NCI-H82 treated with DMSO at 0.1 percent for 48 hours (cell line): ENCODE data around the gene HARS1.
"Not testable (repeated sequence)": the region's sequence is repeated elsewhere in the genome, so short reads cannot be mapped to it uniquely, and the experiment has no call there.

Source experiments
- DNase-seq: peaks from one replicate; lab custom pipeline; 2025; ENCODE audit not compliant: unreplicated experiment; lab: John Stamatoyannopoulos, UW

The HARS1 gene, protein sequence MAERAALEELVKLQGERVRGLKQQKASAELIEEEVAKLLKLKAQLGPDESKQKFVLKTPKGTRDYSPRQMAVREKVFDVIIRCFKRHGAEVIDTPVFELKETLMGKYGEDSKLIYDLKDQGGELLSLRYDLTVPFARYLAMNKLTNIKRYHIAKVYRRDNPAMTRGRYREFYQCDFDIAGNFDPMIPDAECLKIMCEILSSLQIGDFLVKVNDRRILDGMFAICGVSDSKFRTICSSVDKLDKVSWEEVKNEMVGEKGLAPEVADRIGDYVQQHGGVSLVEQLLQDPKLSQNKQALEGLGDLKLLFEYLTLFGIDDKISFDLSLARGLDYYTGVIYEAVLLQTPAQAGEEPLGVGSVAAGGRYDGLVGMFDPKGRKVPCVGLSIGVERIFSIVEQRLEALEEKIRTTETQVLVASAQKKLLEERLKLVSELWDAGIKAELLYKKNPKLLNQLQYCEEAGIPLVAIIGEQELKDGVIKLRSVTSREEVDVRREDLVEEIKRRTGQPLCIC

DNA sequence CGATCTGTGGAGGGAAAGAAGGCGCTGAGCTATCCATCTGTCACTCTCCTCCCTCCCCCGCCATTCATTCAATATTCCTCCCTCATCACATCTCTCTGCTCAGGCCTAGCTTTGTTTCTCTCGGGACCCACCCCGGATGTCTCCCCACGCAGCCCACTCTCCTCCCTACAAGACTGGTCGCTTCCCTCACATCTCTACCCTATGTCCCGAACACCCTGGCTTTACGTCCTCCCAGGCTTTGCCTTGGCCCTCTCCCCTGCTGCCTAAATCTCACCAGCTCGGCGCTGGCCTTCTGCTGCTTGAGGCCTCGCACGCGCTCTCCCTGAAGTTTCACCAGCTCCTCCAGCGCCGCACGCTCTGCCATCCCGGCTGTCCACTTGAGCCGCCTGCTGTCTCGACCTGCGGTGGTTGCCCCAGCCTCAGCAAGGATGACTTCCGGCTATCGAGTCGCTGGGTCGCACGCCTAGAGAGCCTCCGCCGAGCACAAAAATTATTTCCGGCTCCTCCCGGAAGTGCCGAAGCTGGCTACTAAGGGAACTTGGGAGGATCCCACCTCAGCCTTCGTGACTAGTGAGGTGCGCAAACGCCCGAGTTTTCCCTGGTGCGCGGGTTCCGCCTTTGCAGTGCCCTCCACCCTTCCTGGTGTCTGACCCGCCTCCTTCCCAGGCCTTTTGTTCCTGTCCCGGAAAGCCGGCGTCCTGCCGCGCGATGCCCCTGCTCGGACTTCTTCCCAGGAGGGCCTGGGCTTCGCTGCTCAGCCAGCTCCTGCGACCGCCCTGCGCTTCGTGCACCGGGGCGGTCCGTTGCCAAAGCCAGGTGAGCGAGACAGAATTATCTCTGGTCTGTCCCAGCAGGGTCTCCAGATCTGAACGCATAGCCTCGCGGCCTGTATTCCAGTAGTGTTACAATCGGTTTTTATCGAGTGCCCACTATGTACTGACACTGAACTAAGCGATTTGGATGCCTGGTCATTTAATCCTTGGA lies at the start of gene HARS1, which contains the start of gene HARS2:
HARS1 (minus strand) TSS at position 430 of the 984 bp plus-strand sequence; CDS start at position 364, 66 bp downstream.
HARS2 (plus strand) TSS at position 515 of the 984 bp plus-strand sequence; CDS start at position 709, 194 bp downstream.
- DNase-seq = peak; percentile 49

DNA sequence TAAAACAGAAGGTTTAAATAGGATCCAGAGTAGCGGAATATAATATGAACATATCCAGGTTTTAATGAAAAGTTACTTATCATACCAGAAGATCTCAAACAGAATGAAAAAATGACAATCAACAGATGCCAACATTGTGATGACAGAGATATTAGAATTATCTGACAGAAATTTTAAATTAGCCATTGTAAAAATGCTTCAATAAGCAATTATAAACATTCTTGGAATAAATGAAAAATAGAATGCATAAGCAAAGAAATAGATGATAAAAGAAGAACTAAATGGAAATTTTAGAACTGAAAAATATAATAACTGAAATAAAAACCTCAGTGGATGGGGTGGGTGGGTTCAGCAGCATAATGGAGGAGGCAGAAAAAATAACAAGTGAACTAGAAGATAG lies 46.3 kb upstream of the HARS1 start:
- DNase-seq = no peak

DNA sequence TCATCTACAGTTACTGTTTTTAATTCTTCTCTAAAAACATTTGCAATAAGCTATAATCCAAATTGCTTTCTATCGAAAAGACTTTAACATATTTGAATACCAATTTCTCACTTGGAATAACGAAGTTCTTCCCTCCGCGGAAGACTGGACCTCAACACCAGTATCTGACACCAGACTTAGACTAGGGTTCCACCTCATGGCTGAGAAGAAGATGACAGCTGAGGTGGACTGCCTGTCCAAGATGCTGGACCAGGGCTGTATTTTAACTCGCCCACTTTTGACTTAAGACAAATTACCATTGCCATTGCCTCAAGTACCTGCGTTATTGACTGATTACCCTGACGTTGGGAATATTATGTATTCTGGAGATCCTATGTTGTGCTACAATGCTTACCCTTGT lies 43.2 kb upstream of the HARS1 start:
- DNase-seq = no peak

DNA sequence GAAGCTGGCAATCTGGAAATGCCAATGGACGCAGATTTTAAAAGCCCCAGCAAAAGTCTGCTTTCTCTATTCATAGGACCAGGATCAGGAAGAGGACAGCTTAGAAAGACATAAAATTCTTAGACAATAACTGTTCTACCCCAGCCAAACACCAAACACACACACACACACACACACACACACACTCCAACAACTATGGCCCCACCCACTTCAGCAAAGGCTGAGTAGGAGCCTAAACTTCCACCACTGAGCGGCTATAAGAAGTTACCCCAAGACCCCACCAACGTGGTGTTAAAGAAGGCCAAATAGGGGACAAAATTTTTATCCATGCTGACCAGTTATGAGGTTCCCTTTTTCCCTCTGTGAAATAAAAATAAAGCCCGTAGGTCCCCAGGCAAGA lies 41.9 kb upstream of the HARS1 start:
- no peak for DNase-seq

DNA sequence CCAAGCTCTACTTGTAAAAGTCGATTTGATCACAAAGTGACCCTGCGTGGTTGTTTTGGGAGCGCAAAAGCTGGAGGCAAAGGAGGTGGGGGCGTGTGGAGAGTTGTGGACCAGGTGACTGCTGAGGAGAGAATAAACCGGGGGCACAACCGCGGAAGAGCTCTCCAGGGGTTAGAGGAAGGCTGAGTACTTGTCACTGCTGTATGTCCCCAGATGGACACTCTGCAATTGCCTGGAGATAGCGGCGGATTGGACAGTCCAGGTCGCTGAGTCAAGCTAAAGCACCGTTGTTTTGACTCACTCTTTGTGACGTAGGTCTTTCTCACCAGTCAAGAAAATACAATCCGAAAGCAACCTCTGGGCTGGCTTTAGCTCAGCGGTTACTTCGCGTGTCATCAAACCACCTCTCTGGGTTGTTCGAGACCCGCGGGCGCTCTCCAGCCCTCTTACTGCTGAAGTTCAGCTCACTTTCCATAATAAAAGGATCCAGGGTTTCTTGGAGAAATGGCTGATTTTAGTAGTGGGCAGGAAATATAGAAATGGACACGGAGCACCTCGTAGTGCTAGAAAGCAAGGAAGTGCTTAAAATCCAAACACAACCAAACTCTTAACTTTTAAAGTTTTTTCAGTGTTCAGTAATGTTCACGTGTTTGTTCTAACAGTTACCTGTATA lies 34.8 kb upstream of the HARS1 start:
- peak; percentile 55 for DNase-seq

DNA sequence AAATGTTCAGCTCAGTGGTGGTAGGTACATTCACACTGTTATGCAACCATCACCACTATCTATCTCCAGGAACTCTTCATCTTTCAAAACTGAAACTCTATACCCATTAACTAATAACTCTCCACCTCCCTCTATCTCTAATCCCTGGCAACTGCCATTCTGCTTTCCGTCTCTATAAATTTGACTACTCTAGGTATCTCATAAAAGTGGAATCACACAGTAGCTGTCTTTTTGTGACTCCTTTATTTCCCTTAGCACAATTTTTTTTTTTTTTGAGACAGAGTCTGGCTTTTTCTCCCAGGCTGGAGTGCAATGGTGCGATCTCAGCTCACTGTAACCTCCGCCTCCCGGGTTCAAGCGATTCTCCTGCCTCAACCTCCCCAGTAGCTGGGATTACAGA lies 30.2 kb upstream of the HARS1 start:
- DNase-seq = peak; percentile 5

DNA sequence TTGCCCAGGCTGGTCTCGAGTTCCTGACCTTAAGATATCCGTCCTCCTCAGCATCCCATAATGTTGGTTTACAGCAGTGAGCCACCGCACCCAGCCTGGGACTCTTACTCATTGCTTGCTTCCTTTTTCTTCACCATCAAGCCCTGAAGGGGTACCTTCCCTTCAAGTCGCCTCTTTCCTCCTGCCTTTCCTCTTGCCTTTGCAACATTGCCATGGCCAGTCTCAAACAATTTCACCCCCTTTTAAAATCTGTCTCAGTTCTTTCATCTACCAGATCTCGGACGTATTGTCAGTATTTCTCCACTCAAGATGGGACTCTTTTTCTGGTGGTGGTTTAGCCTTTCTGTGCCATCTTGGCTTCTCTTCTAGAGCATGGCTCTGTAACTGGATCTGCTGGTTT lies 29.6 kb upstream of the HARS1 start:
- not testable (repeated sequence) for DNase-seq

DNA sequence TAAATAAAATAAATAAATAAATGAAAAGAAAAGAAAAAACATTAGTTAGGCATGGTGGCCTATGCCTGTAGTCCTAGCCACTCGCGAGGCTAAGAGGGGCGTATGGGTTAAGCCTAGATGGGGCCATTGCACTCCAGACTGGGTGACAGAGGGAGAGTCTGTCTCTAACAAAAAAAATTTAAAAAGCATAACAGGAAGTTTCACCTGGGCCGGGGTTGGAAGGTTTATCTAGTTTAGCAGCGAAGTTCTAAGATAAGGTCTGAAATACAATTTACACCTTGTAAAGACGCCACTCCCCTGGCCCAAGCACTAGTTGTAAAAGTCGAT lies 27.1 kb upstream of the HARS1 start:
- no peak for DNase-seq

DNA sequence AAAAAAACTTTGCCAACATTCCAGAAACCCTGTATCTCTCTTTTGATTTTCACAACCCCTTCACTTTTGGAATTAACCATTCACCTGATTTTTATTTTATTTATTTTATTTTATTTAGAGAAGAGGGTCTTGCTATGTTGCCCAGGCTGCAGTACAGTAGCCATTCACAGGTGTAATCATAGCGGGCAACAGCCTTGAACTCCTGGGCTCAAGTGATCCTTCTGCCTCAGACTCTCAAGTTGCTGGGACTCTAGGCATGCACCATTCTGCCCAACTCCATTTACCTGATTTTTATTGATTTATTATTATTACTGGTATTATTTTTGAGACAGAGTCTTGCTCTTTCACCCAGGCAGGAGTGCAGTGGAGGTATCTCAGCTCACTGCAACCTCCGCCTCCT lies 25.1 kb upstream of the HARS1 start:
- DNase-seq = not testable (repeated sequence)

DNA sequence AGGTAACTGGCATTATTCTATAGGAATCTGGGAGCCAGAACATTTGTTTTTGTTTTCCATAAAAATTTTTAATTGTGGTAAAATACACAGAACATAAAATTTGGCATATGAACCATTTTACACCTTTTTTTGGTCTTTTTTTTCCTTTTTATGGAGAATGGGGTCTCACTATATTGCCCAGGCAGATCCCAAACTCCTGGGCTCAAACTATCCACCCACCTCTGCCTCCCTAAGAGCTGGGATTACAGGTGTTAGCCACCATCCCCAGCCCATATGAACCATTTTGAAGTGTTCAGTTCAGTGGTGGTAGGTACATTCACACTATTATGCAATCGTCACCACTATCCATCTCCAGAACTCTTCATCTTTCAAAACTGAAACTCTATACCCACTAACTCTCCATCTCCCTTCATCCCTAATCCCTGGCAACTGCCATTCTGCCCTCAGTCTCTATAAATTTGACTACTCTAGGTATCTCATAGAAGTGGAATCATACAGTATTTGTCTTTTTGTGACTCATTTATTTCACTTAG lies 22.5 kb upstream of the HARS1 start:
- no peak for DNase-seq

DNA sequence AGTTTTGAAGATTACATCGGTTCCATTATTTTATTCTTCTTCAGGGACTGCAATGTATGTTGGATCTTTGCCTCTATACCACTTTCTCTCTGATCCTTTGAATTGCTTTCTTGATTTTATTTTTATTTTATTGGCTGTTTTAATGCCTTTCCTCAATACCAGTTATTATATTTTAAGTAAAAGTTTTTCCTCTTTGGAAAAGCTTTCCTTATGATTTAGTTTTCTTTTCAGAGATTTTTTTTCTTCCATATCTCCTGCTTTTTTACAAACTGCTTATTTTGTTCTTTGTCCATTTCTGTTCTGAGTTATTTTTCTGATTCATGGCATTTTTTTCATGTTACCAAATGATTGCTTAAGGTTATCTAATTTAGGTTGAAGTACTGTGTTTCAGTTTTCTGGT lies 20.6 kb upstream of the HARS1 start:
- no peak for DNase-seq

DNA sequence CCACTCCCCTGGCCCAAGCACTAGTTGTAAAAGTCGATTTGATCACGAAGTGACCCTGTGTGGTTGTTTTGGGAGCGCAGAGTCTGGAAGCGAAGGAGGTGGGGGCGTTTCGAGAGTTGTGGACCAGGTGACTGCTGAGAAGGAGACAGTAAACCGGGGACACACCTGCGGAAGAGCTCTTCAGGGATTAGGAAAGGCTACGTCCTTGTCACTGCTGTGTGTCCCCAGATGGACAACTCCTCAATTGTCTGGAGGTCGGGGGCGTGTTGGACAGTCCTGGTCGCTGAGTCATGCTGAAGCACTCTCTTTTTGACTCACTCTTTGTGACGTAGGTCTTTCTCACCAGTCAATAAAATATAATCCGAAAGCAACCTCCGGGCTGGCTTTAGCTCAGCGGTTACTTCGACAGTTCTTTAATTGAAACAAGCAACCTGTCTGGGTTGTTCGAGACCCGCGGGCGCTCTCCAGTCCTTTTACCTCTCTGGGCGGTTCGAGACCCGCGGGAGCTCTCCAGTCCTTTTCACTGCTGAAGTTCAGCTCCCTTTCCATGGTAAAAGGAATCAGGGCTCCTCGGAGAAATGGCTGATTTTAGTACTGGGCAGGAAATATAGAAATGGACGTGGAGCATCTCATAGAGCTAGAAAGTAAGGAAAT lies 19.9 kb upstream of the HARS1 start:
- DNase-seq = peak; percentile 79

DNA sequence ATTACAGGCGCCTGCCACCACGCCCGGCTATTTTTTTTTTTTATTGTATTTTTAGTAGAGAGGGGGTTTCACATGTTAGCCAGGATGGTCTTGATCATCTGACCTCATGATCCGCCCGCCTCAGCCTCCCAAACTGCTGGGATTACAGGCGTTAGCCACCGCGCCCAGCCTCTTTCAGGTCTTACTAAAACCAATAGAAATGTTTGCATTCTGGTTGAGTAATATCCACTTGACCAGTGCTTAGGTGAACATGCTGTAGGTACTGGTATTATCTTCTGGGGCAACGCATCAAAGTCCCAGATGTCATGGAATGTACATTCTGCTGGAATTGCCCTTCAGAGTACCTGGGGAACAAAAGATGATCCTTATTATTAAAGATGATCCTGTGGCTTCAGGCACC lies 17.6 kb upstream of the HARS1 start:
- DNase-seq = not testable (repeated sequence)

DNA sequence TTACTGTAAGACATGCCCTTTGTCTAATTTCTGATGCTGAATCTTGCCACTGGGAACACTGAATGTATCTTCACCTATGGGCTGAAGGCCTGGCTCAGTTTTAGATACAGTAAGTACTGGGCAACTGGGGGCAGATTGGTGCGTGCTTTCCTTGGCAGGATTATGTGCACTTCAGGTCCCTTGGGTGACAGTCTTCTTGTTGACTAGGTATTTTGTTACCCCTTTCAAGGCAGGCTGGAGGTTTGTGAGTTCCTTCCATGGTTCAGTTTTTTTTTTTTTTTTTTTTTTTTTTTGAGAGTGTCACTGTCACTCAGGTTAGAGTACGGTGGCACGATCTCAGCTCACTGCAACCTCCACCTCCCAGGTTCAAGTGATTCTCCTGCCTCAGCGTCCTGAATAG lies 16.6 kb upstream of the HARS1 start:
- no peak for DNase-seq

DNA sequence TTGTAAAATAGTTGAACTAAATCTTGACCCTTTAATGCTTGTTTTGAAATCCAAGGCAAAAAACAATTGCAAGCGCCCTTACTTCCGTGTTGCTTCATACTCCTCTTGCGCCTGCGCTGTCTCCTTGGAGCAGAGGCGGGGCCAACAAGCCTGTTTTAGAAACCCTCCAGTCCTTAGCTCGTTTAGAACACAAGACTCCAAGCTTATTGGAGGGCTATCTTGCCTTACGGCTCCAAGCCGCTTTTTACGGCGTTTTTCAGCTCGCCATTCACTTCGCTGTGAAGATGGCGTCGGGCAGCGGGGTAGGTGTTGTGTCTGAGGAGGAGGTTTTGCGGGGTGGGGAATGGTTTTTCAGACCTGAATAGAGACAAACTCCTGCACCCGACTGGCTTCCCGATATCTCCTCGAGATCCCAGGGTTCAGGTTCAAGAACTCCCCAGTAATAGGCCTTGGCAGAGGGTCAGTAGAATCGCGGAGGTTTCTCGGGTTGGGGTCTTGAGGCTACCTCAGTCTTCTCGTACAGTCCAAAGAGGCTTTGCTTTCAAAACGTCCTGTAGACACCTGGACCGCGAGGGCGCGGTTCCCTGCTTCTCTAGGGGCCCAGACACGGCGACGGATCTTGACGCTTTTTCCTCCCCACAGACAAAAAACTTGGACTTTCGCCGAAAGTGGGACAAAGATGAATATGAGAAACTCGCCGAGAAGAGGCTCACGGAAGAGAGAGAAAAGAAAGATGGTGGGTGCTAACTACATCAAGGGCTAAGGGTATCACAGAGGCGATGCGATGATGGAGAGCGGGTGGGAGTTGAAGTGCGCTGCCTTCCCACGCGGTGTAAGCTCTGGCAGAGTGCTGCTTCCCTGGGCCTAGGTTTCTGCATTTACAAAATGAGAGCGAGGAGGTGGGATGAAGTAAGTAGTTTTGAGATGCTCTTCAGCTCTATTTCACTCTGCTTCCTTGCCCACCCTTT lies 9.3 kb upstream of the HARS1 start, which contains the start of gene ZMAT2:
ZMAT2 (plus strand) TSS at position 271 of the 968 bp plus-strand sequence; CDS start at position 285, 14 bp downstream.
- DNase-seq = peak; percentile 90

DNA sequence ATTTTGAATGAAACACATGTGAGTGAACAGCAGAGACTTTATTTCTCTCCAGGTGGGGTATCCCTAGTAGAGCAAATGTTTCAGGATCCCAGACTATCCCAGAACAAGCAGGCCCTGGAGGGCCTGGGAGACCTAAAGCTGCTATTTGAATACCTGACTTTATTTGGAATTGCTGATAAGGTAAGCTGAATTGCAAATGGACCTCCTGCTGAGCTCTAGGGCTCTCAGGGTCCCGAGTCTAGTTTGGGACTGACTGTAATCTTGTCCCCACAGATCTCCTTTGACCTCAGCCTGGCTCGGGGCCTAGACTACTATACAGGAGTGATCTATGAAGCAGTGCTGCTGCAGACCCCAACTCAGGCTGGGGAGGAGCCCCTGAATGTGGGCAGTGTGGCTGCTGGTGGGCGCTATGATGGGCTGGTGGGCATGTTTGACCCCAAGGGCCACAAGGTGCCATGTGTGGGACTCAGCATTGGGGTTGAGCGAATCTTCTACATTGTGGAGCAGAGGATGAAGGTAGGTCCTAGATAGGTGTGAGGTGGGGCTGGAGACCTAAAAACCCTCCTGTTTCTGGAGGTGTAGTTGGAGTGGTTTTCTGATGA lies 5.8 kb upstream of the HARS1 start:
- DNase-seq = no peak

DNA sequence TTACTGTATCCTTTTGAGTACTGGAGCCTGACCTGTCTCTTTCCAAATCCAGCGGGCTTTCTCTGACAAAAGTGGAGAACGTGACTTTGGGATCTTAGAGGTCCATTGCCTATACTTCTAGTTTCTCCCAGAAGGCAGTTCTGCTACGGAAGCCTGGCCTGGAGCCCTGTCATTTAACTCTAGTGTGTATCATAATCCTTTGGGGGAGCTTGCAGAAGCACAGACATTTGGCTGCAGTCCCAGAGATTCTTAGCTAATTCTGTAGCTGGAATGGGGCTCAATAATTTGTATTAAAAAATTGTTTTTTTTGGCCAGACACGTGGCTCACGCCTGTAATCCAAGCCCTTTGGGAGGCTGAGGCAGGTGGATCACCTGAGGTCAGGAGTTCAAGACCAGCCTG lies 3.1 kb upstream of the HARS1 start:
- no peak for DNase-seq

DNA sequence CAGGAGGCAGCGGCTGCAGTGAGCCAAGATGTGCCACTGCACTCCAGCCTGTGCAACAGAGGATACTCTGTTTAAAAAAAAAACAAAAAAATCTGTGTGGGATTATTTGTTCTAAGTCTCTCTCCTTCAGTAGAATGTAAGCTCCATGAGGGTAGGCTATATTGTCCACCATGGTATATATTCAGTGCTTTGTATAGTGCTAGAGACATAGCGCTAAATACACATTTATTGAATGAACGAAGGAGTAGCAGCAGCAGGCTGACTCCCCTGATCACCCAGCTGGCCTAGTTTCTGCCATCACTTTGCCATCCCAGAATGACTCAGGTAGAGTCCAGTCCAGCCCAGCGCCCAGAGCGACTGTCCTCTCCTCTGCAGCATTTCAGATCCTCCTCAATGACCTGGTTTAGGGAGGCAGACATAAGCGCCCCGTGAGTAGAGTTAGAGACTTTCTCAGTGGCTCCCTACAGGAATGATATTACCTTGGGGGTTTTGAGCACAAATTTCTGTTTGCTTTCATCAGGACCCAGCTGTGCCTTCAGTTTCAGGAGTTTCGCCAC lies 716 bp downstream of the HARS1 start:
- no peak for DNase-seq
